Vagina (tissue), 2 donors: ENCODE data around the gene ZSCAN2. TPM values are rescaled to one million over a fixed set of nuclear protein-coding genes. Genes with fewer than 3 reads are reported as not detected.

Experiments
- DNase-seq, 2 donors: peaks; one replicate each; pipeline ENCODE4 v3.0.0-alpha.2; 2017; ENCODE audit errors: extremely low spot score in 2 of 2
- H3K27ac ChIP-seq: fragments of 200-600 bp; sonication (generic); one replicate; pipeline ENCODE4 v1.5.1; 2019
- H3K27me3 ChIP-seq: fragments of 200-600 bp; sonication (generic); one replicate; pipeline ENCODE4 v1.5.1; 2019
- H3K36me3 ChIP-seq, 2 donors: fragments of 200-600 bp; sonication (generic); one replicate each; pipeline ENCODE4 v1.5.1; 2017 to 2019
- H3K4me1 ChIP-seq: fragments of 200-600 bp; sonication (generic); one replicate; pipeline ENCODE4 v1.5.1; 2019
- H3K4me3 ChIP-seq, 2 donors: fragments of 200-600 bp; sonication (generic); 1 replicate in 1 of 2; 2 replicates in 1 of 2; pipeline ENCODE4 v1.5.1; 2016 to 2019
- H3K9me3 ChIP-seq: fragments of 200-600 bp; sonication (generic); one replicate; pipeline ENCODE4 v1.5.1; 2019
- POLR2A ChIP-seq, 2 donors: fragments of 450-650 bp; IDR thresholded peaks; one replicate each; pipeline ENCODE4 v1.6.1; 2017; ENCODE audit warnings: antibody characterized with exemption in 2 of 2, mild to moderate bottlenecking in 2 of 2, moderate library complexity in 2 of 2
- POLR2AphosphoS5 ChIP-seq, 2 donors: sonication (generic); formaldehyde crosslinking; IDR thresholded peaks; one replicate each; pipeline ENCODE4 v1.9.0; 2017; ENCODE audit warnings: antibody characterized with exemption in 2 of 2, mild to moderate bottlenecking in 2 of 2, low read depth in 1 of 2; ENCODE audit not compliant: insufficient read depth in 1 of 2
- intact Hi-C: fragments of 100-400 bp; cut with DNase I; formaldehyde crosslinking; loops from one replicate; pipeline ENCODE4 v1.15.1; 2023
- total RNA-seq: library from RNA; depleted of rRNA; stranded (reverse); fragments of >200 nt; gene quantifications from one replicate; pipeline ENCODE4 v1.2.3, GENCODE V29; 2016
- TF ChIP-seq, protein P1 (sequence below), 3 experiments: fragments of 450-650 bp in 2 of 3; fragments of 200-600 bp in 1 of 3; sonication (generic) in 1 of 3; IDR thresholded peaks; one replicate each; pipeline ENCODE4 v1.5.1; 2017 to 2019; ENCODE audit warnings: antibody characterized with exemption in 3 of 3, mild to moderate bottlenecking in 2 of 3, moderate library complexity in 2 of 3

Gene ZSCAN2
- total RNA-seq, 1 donor from 2014 or later, result 7.9 TPM

DNA sequence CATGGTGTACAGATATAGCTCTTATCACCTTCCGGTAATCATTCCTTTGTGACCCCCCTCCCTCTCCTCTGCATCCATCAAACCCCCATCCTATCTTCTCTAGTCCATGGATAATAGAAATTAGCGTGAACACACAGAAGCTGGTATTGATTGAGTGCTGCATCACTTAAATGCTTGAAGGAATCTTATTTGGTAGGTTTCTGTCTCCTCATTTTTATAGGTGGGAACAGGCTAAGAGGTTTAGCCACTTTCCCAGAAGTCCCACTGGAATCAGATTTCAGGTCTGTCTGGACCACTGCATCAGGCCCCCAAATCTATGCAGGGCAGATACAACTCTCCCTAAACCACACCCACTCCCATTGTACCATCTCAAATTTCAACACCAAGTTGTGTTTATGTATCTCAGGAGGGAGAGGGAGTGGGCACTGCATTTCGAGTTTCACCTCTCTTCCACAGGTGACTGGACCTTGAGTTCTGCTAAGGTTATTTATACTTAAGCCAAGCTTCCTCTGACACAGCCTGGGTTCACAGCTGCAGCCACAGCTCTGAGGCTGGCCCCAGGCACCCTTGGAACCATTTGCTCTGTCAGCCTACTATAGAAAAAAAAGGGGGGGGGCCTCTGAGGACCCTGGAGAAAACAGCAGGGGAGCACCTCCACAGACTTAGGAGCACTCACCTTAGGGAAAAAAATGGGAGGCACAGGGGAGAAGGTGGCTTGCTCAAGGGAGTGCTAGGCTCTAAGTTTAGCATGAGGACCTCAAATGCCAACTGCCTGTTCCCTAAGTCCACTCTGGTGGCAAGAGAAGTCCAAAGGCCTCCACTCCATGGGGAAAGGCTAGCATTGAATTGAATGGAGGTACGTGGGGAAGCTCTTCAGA lies 59.3 kb downstream of the ZSCAN2 start:
- DNase-seq, result no peak
- peaks cover 13% of the 10 kb centered on the region for H3K4me1 ChIP-seq
- no peaks in the 10 kb centered on the region for H3K36me3 ChIP-seq
- no peak overlapping the region for H3K27ac ChIP-seq
- TF ChIP-seq, protein P1, sequence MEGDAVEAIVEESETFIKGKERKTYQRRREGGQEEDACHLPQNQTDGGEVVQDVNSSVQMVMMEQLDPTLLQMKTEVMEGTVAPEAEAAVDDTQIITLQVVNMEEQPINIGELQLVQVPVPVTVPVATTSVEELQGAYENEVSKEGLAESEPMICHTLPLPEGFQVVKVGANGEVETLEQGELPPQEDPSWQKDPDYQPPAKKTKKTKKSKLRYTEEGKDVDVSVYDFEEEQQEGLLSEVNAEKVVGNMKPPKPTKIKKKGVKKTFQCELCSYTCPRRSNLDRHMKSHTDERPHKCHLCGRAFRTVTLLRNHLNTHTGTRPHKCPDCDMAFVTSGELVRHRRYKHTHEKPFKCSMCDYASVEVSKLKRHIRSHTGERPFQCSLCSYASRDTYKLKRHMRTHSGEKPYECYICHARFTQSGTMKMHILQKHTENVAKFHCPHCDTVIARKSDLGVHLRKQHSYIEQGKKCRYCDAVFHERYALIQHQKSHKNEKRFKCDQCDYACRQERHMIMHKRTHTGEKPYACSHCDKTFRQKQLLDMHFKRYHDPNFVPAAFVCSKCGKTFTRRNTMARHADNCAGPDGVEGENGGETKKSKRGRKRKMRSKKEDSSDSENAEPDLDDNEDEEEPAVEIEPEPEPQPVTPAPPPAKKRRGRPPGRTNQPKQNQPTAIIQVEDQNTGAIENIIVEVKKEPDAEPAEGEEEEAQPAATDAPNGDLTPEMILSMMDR (IDR thresholded peaks at IDR 0.05), result no peak
- TF ChIP-seq POLR2A (IDR thresholded peaks at IDR 0.05), result no peak
- TF ChIP-seq POLR2AphosphoS5 (IDR thresholded peaks at IDR 0.05; ENCODE audit: insufficient read depth in 1 of 2, low read depth in 1 of 2), result no peak
- intact Hi-C loops, result loop anchor here (5.0 to 10.0 kb wide), 3 partner anchors 57 to 265 kb away; partner anchors contain the start of genes SEC11A and ZNF592
- H3K9me3 ChIP-seq, result no peaks in the 10 kb centered on the region
- no peaks in the 10 kb centered on the region for H3K27me3 ChIP-seq
- no peak overlapping the region for H3K4me3 ChIP-seq

DNA sequence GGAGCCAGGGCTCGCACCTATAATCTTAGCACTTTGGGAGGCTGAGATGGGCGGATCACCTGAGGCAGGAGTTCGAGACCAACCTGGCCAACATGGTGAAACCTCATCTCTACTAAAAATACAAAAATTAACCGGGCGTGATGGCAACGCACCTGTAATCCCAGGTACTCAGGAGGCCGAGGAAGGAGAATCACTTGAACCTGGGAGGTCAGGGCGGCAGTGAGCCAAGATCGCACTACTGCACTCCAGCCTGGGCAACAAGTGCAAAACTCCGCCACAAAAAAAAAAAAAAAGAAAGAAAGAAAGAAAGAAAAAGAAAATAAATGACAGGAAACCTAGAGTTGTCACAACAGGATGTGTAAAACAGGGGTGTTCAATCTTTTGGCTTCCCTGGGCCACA lies 60.2 kb downstream of the ZSCAN2 start:
- Histone ChIP-seq H3K9me3 (no peaks in the 10 kb centered on the region), H3K27ac (no peak overlapping the region), H3K36me3 (peaks cover 0 to 6% of the 10 kb centered on the region in 2 donors), H3K4me3 (no peak overlapping the region), H3K27me3 (no peaks in the 10 kb centered on the region), H3K4me1 (peaks cover 11% of the 10 kb centered on the region)
- TF ChIP-seq, protein P1 (IDR thresholded peaks at IDR 0.05), result no peak
- TF ChIP-seq POLR2AphosphoS5 (IDR thresholded peaks at IDR 0.05; ENCODE audit: insufficient read depth in 1 of 2, low read depth in 1 of 2), result no peak
- TF ChIP-seq POLR2A (IDR thresholded peaks at IDR 0.05), result no peak
- intact Hi-C loops, result no loop called here
- DNase-seq, result no peak

DNA sequence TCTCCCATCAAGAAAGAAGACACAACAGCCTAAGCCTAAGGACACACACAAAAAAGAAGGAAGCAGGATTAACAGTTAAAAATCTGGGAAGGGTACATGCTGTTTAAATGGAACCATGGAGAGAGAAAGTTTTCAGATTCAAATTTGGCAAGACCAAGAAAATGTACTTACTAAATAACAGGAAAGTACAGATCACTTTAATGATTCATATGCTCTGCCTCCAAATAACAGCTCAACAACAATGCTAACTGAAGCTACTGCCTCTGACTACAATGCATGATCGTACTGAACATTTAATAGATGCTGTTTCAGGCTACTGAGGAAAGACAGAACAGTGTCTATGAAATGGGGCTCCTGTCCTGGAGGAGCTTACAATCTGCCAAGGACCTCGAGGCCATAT lies 65.6 kb downstream of the ZSCAN2 start:
- no peaks in the 10 kb centered on the region for H3K4me1 ChIP-seq
- H3K9me3 ChIP-seq, result no peaks in the 10 kb centered on the region
- H3K36me3 ChIP-seq, result peaks cover 0 to 44% of the 10 kb centered on the region in 2 donors
- intact Hi-C loops, result no loop called here
- H3K4me3 ChIP-seq, result no peak overlapping the region
- no peak for TF ChIP-seq POLR2A (IDR thresholded peaks at IDR 0.05)
- TF ChIP-seq POLR2AphosphoS5 (IDR thresholded peaks at IDR 0.05; ENCODE audit: insufficient read depth in 1 of 2, low read depth in 1 of 2), result no peak
- H3K27me3 ChIP-seq, result no peaks in the 10 kb centered on the region
- DNase-seq, result no peak
- no peak overlapping the region for H3K27ac ChIP-seq

DNA sequence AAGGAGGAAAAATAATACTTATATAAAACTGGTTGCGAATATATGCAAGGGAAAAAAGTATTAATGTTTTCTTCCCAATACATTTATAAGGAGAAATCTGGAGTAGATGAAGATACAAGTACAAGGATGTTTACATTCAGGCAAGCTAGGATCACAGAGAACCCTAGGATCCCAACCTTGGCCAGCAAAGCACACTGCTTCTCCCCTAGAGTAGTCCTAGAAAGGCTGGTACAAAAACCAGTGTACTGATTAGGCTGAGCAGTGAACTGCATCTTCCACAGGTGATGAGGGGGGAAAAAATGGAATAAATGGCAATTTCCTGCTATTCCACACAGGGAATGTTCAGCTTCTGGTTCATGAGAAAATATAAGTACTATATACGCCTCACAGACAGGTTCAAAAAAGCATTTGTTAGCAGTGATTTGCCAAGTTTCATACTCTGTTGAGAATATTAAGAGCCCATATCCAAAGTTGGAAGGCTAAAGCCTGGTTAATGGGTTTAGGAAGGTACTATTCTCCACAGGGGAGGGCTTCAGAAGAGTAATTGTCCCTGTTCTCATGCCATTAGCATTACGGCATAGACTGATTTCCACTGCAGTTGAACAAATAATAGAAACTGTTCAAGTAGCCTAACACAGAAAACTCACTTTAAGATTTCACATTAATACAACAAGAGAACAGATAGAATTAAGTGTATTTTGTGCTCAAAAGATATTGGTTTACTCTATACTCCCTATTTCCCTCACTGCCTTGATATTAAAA lies 67.6 kb downstream of the ZSCAN2 start:
- DNase-seq, result no peak
- no peaks in the 10 kb centered on the region for H3K27me3 ChIP-seq
- H3K4me3 ChIP-seq, result no peak overlapping the region
- intact Hi-C loops, result no loop called here
- H3K9me3 ChIP-seq, result no peaks in the 10 kb centered on the region
- no peak overlapping the region for H3K27ac ChIP-seq
- H3K36me3 ChIP-seq, result peaks cover 0 to 44% of the 10 kb centered on the region in 2 donors
- TF ChIP-seq POLR2AphosphoS5 (IDR thresholded peaks at IDR 0.05; ENCODE audit: insufficient read depth in 1 of 2, low read depth in 1 of 2) (no peak), POLR2A (IDR thresholded peaks at IDR 0.05) (no peak)
- TF ChIP-seq, protein P1 (IDR thresholded peaks at IDR 0.05), result no peak
- H3K4me1 ChIP-seq, result no peaks in the 10 kb centered on the region

DNA sequence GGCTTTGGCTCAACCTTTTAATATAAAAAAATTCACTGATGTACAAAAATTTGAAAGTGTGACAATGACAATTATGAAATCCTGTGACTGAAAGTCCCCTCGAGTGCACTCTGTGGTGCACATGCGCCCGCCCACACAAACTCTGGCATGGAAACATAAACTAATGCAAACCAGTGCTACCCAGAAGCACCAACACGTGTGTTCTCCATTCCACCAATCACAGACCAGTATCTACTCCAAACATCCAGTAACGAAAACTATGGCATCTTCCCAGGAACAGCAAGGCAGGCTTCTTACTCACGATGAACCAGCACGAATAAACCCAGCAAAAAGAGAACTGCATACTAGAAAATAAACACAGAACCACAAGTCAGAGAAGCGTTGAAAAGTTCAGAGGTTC lies 68.9 kb downstream of the ZSCAN2 start:
- Histone ChIP-seq H3K36me3 (peaks cover 0 to 44% of the 10 kb centered on the region in 2 donors), H3K27me3 (no peaks in the 10 kb centered on the region), H3K9me3 (no peaks in the 10 kb centered on the region), H3K4me1 (no peaks in the 10 kb centered on the region), H3K27ac (no peak overlapping the region), H3K4me3 (no peak overlapping the region)
- intact Hi-C loops, result no loop called here
- no peak for DNase-seq
- TF ChIP-seq, protein P1 (IDR thresholded peaks at IDR 0.05), result no peak
- TF ChIP-seq POLR2A (IDR thresholded peaks at IDR 0.05) (no peak), POLR2AphosphoS5 (IDR thresholded peaks at IDR 0.05; ENCODE audit: insufficient read depth in 1 of 2, low read depth in 1 of 2) (no peak)
